Liver (tissue), 9 donors: ENCODE measurements around the gene CSNK1E. TPM values are rescaled to one million over a fixed set of nuclear protein-coding genes. Genes with fewer than 3 reads are reported as not detected.

ENCODE experiments used
- DNase-seq: peaks from one replicate; pipeline ENCODE4 v3.0.0-alpha.2; 2017; ENCODE audit warnings: low spot score
- H3K27ac ChIP-seq, 2 donors: one replicate each; pipeline ENCODE4 v1.7.0; 2013; ENCODE audit warnings: inconsistent platforms in 2 of 2, low read length in 2 of 2, control low read depth in 1 of 2, low read depth in 1 of 2, mild to moderate bottlenecking in 1 of 2
- H3K27me3 ChIP-seq, 4 donors: one replicate each; pipeline versions ENCODE4 v1.6.1 to v1.7.0; 2013; ENCODE audit warnings: low read length in 3 of 4, inconsistent platforms in 1 of 4, mild to moderate bottlenecking in 1 of 4, moderate library complexity in 1 of 4; ENCODE audit not compliant: control insufficient read depth in 4 of 4, insufficient read depth in 4 of 4
- H3K36me3 ChIP-seq, 4 donors: one replicate each; pipeline versions ENCODE4 v1.6.1 to v1.7.0; 2013; ENCODE audit warnings: low read length in 3 of 4, mild to moderate bottlenecking in 3 of 4, low read depth in 1 of 4, moderate library complexity in 1 of 4; ENCODE audit not compliant: control insufficient read depth in 4 of 4, insufficient read depth in 3 of 4
- H3K4me1 ChIP-seq, 4 donors: one replicate each; pipeline versions ENCODE4 v1.6.1 to v1.7.0; 2013; ENCODE audit warnings: low read length in 3 of 4, mild to moderate bottlenecking in 3 of 4, moderate library complexity in 1 of 4; ENCODE audit not compliant: control insufficient read depth in 4 of 4, insufficient read depth in 4 of 4
- H3K4me3 ChIP-seq, 3 donors: one replicate each; pipeline versions ENCODE4 v1.6.1 to v1.7.0; 2013; ENCODE audit warnings: low read length in 3 of 3, control low read depth in 1 of 3, low read depth in 1 of 3, mild to moderate bottlenecking in 1 of 3
- H3K9ac ChIP-seq, 2 donors: one replicate each; pipeline ENCODE4 v1.7.0; 2013; ENCODE audit warnings: low read length in 2 of 2, mild to moderate bottlenecking in 2 of 2, moderate library complexity in 2 of 2, control low read depth in 1 of 2, low read depth in 1 of 2
- H3K9me3 ChIP-seq, 4 donors: one replicate each; pipeline versions ENCODE4 v1.6.1 to v1.7.0; 2013; ENCODE audit warnings: low read length in 3 of 4; ENCODE audit not compliant: control insufficient read depth in 4 of 4
- ATF3 ChIP-seq: IDR thresholded peaks from 2 replicates; pipeline ENCODE4 v1.6.1; 2016; ENCODE audit warnings: antibody characterized with exemption
- EGR1 ChIP-seq, 2 donors: IDR thresholded peaks; 2 replicates each; pipeline ENCODE4 v1.6.1; 2016 to 2018; ENCODE audit warnings: antibody characterized with exemption in 2 of 2, low read depth in 2 of 2
- FOXA1 ChIP-seq: IDR thresholded peaks from 2 replicates; pipeline ENCODE4 v1.6.1; 2016; ENCODE audit warnings: antibody characterized with exemption
- GABPA ChIP-seq, 2 donors: IDR thresholded peaks in 1 of 2; conservative IDR thresholded peaks in 1 of 2; 2 replicates each; pipeline ENCODE4 v1.6.1; 2016; ENCODE audit warnings: antibody characterized with exemption in 2 of 2, mild to moderate bottlenecking in 1 of 2, moderate library complexity in 1 of 2
- HNF4A ChIP-seq, 2 donors: conservative IDR thresholded peaks; 2 replicates each; pipeline ENCODE4 v1.6.1; 2016; ENCODE audit warnings: antibody characterized with exemption in 2 of 2, mild to moderate bottlenecking in 2 of 2
- JUND ChIP-seq, 2 donors: IDR thresholded peaks; 2 replicates each; pipeline ENCODE4 v1.6.1; 2016; ENCODE audit warnings: antibody characterized with exemption in 2 of 2
- RAD21 ChIP-seq, 2 donors: IDR thresholded peaks; 2 replicates each; pipeline ENCODE4 v1.6.1; 2016; ENCODE audit warnings: antibody characterized with exemption in 2 of 2, mild to moderate bottlenecking in 2 of 2
- TAF1 ChIP-seq: conservative IDR thresholded peaks from 2 replicates; pipeline ENCODE4 v1.6.1; 2016; ENCODE audit warnings: antibody characterized with exemption, mild to moderate bottlenecking
- YY1 ChIP-seq: IDR thresholded peaks from 2 replicates; pipeline ENCODE4 v1.6.1; 2016; ENCODE audit warnings: antibody characterized with exemption, mild to moderate bottlenecking
- WGBS: extraction: QIAGEN DNeasy Blood & Tissue Kit; methylation state at CpG from one replicate; pipeline ENCODE4 v1.1.7; 2013; 5-methylcytosine and 5-hydroxymethylcytosine counted together
- polyA plus RNA-seq, 2 donors: library from polyadenylated mRNA; stranded (reverse) in 1 of 2; unstranded in 1 of 2; fragments of 200-250 nt in 1 of 2; fragments of >200 nt in 1 of 2; fragmentation: Nextera tagmentation in 1 of 2; extraction: Ambion mirVana in 1 of 2; gene quantifications; one replicate each; pipeline versions ENCODE4 v1.2.1 to v1.2.3, GENCODE V29; 2013 to 2015
- total RNA-seq, 2 donors: library from RNA; depleted of rRNA; stranded (reverse); fragments of >200 nt; gene quantifications; one replicate each; pipeline ENCODE4 v1.2.3, GENCODE V29; 2014
- TF ChIP-seq, protein P1 (sequence below): IDR thresholded peaks from 2 replicates; pipeline ENCODE4 v1.6.1; 2016; ENCODE audit warnings: antibody characterized with exemption
- TF ChIP-seq, protein P2 (sequence below): IDR thresholded peaks from 2 replicates; pipeline ENCODE4 v1.6.1; 2016; ENCODE audit warnings: antibody characterized with exemption
- donor health status: healthy.
- donor health status: healthy.
- donor health status: healthy.
- donor health status: healthy.
- donor health status: healthy.

The CSNK1E gene
- total and polyA plus RNA-seq, 4 donors = 8.4 to 27.4 (median 13.7) TPM

GRCh38 chr22:38318792-38319773 lies 1.9 kb upstream of the CSNK1E start:
- peaks cover 0 to 3% (median 0%) of the 10 kb centered on the region in 4 donors for H3K4me1 ChIP-seq
- H3K9me3 ChIP-seq = no peaks in the 10 kb centered on the region
- H3K27me3 ChIP-seq = no peaks in the 10 kb centered on the region
- WGBS = 88% methylated on average over 14 of the region's 14 CpGs
- no peak overlapping the region for H3K4me3 ChIP-seq
- H3K9ac ChIP-seq = no peak overlapping the region
- no peaks in the 10 kb centered on the region for H3K36me3 ChIP-seq
- TF ChIP-seq FOXA1 (no peak), RAD21 (IDR thresholded peaks at IDR 0.05) (no peak), EGR1 (IDR thresholded peaks at IDR 0.05; ENCODE audit: low read depth in 2 of 2) (no peak), GABPA (IDR thresholded peaks at IDR 0.05 in 1 of 2, conservative IDR thresholded peaks at IDR 0.05 in 1 of 2) (no peak), TAF1 (no peak), ATF3 (no peak), HNF4A (conservative IDR thresholded peaks at IDR 0.05) (no peak), JUND (IDR thresholded peaks at IDR 0.05) (no peak), YY1 (no peak)
- TF ChIP-seq, protein P1, sequence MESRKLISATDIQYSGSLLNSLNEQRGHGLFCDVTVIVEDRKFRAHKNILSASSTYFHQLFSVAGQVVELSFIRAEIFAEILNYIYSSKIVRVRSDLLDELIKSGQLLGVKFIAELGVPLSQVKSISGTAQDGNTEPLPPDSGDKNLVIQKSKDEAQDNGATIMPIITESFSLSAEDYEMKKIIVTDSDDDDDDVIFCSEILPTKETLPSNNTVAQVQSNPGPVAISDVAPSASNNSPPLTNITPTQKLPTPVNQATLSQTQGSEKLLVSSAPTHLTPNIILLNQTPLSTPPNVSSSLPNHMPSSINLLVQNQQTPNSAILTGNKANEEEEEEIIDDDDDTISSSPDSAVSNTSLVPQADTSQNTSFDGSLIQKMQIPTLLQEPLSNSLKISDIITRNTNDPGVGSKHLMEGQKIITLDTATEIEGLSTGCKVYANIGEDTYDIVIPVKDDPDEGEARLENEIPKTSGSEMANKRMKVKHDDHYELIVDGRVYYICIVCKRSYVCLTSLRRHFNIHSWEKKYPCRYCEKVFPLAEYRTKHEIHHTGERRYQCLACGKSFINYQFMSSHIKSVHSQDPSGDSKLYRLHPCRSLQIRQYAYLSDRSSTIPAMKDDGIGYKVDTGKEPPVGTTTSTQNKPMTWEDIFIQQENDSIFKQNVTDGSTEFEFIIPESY = no peak
- TF ChIP-seq, protein P2, sequence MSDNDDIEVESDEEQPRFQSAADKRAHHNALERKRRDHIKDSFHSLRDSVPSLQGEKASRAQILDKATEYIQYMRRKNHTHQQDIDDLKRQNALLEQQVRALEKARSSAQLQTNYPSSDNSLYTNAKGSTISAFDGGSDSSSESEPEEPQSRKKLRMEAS = no peak
- peak overlapping the region in 1 of 2 donors; percentile 76 for H3K27ac ChIP-seq
- DNase-seq = no peak

DNA sequence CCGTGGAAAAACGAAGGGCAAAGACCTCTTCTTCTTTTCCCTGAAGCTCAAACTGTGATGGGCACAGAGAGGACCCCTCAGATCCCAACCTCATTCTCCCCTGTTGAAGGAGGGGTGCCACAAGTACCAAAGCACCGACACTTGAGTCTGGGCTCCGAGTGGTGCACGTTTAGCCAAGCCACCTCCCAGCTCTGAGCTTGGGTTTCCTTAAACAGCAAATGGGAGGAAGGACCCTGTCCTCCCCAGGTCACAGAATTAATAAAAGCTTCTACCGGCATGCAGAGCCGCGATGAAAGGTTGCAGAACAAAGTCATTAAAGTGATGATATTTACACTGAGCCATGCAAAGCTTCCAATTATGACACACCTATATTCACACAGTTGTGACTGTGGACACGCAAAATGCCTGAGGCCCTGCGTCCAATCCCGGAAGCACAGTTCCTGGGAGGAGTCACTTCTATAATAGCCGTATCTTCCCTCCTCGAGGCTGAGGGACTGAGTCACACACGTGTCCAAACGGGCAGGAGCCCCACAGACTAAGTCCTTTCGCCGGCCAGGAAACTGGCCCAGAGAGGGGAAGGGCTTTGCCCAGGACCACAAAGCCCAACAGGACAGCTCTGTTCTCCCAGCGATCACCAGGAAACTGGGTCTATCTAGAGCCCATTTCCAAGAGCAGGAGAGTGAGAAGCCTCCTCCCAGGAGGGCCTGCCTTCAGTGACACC lies 922 bp upstream of the CSNK1E start:
- TF ChIP-seq, protein P1 = no peak
- TF ChIP-seq HNF4A (conservative IDR thresholded peaks at IDR 0.05) (no peak), TAF1 (no peak)
- H3K36me3 ChIP-seq = no peaks in the 10 kb centered on the region
- WGBS = 62% methylated on average over 18 of the region's 18 CpGs
- H3K27me3 ChIP-seq = no peaks in the 10 kb centered on the region
- DNase-seq = no peak
- peaks cover 0 to 6% (median 2%) of the 10 kb centered on the region in 4 donors for H3K4me1 ChIP-seq
- H3K27ac ChIP-seq = peak overlapping the region; percentile 76 to 94
- H3K9me3 ChIP-seq = no peaks in the 10 kb centered on the region
- no peak overlapping the region for H3K4me3 ChIP-seq
- H3K9ac ChIP-seq = peak overlapping the region in 1 of 2 donors; percentile 3
